HCEC 1CT (cell line): Measurements from ENCODE around the gene ENAH.
"Not testable (repeated sequence)": the region's sequence is repeated elsewhere in the genome, so short reads cannot be mapped to it uniquely, and the experiment has no call there.

Experiments
- DNase-seq: peaks from one replicate; pipeline ENCODE4 v3.0.0-alpha.2; 2017

Gene ENAH

DNA sequence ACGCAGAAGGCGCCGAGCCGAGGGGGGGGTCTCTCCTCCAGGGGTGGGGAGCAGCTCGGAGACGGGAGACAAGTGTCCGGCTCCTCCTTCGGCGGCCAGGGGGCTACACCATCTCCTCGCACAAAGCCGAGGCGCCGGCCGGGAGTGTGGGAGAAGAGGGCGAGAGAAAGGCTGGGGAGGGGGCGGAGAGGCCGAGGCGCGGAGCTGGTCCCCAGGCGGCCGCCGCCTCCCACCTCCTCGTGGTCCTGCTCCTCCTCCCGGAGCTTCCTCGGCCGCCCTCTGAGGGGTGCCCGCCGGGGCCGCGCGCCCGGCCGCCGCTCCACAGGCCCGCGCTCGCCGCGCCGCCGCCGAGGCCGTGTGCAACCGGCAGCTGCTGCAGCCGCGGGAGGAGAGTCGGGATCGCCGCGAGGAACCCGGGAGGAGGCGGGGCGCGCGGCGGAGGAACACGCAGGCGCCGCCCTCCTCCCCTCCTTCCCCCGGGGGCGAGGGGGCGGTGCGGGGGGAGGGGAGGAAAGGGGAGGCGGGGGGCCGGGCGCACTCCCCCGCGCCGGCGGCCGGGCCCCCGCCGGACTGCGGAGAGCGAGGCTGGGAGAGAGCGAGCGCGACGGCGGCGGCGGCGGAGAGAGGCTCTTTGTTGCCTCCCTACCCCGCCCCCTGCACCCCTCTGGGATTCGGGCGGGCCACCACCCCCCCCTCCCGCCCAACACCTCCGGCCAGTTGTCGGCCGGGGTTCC, at the start of gene ENAH:
TSS of gene ENAH (minus strand) at position 395 of the 734 bp plus-strand sequence. CDS start 433 bp downstream, outside the sequence.
- DNase-seq, result peak; percentile 88

DNA sequence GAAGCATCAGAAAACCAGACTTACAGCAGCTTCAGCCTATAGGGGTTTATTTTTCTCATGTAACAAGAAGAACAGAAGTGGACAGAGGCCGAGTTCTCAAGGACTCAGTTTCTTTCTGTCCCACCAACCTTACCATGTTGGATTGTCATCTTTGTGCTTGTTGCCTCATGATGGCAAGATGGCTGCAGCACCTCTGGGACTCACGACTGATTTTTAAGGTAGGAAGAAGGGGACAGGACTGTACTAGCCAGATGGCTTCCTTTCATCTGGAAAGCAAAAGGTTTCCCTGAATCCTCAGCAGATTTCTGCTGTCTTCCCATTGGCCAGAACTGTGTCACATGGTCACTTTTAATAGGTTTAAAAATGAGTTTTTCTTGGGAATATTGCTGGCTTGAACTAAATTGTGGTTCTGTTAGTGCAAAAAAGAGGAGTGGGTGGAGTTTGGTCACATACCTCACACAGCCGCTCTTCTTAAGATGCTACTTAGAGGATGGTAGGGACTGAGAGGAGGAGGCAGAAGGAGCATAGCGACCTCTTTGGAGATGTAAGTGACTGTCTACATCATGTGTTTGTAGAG, 48.1 kb upstream of the ENAH start:
- no peak for DNase-seq

DNA sequence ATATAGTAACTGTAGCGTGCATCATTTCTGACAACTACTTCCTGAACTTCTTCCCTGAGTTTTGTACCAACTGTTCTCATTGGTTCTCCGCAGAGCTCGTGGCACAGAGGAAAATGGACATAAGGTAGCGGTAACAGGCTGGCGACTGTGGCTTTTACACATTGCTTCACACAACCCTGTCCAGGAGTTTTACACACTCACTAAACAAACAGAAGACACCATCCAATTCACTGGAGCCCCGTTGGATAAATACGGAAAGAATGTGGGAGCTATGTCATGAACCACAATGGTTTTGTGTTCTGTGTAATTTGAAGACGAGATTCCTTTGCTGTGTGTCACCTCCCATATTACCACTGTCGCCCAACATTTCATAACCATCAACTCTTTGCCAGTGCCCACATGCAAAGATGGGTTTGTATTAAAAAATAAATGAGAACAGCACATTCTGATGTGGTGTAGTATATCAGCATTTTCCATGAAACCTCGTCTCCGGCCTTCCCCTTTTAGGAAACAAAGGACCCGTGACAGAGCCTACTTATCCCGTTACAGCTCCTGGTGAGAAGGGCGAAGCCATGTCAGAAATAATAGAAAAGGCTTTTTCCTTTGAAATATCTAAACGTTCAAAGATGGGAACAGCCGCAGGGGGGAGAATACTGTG, 47.4 kb upstream of the ENAH start:
- DNase-seq, result peak; percentile 98

DNA sequence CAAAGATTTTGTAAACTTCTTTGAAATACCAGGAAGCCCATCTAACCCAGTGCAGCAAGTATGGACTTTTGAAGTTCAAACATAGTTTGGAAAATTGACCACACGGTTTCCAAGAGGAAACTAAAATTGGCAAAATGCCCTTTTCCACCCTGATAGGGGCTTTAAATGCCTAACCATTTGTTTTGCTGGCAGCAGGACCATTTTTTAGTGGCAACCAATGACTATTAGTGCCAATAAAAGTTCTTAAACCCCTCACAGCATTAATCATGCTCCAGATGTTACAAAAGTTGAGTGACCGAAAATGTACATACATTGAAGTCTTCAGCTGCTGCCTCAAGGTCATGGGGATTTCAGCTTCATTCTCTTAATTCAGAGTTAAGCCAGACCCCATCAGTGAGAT, 46.4 kb upstream of the ENAH start:
- DNase-seq, result no peak

DNA sequence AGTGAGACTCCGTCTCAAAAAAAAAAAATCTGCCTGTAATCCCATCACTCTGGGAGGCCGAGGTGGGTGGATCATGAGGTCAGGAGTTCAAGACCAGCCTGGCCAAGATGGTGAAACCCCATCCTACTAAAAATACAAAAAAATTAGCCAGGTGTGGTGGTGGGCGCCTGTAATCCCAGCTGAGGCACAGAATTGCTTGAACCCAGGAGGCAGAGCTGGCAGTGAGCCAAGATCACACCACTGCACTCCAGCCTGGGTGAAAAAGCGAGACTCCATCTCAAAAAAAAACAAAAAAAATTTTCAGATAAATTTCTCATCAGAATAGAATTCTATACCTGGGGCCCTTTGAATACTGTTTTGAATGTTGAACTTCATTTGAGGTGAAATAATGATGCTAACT, 45.3 kb upstream of the ENAH start:
- not testable (repeated sequence) for DNase-seq

DNA sequence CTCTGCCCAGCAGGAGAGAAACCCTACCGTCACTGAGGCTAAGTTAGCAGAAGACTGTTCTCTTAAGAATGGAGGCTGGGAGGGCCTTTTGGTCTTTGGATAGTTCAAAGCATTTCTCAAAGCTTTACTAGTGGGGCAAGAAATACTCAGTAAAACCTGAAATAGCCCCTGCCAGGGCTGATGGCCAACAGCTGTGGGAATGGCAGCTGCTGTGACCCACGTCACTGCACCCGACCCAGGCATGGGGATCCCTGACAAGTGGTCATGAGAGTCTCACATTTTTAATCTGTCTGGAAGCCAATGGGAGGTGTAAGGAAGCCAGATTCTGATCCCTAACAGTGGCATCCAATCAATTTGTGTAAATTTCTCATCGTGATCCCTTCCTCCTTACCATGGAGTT, 44.5 kb upstream of the ENAH start:
- DNase-seq, result no peak

DNA sequence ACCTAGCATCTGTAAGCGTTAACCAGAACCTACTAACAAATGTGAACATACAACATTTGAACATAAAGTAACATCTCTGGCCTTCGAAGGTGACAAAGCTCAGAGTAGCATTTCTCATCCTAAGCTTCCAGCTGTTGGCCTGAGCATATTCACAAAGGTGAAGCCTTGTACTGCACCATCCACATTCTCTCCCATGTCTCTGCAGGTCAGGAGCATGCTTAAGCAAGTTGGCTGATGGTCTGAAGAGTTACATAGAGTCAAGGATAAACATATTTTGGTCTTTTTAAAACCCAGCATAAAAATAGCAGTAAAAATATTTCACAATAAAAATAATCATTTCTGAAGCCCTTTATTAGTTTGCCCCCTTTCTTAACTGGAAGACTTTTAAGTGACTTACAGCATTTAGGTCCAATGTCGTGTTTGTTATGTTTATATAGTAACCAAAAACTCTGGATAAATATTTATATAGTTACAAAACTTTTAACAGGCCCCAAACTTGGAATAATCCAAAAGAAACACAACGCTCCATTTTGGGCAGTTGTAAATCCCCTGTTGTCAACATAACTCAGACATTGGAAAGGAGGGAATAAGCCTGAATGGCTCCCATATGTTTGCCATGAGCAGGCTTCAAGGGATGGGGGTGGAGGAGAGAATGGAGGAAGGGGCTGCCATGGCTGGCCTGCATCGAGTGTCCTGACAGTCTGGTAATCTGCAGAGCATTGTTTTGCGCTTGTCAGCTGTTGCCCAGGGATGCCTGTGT, 42.8 kb upstream of the ENAH start:
- DNase-seq, result peak; percentile 15

DNA sequence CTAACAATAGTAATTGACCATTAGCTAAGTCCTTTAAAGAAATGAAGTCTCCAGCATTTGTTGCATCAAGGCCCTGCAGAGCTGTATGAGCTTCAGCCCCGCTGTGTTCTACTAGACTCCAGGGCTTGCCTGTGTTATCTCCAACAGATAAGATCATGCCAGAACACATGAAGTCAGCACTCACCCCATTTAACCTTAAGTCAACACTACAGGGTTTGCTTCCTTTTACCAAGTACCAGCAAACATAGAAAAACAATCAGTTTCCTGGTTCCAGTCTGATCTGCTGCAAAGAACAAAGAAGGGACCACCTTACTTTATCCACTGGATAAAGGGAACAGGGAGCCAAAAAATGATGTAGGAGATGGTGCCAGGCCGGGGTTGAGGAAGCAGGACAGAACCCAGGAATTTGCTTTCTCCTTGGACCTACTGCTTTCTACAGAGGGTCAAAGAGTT, 41.3 kb upstream of the ENAH start:
- DNase-seq, result no peak

DNA sequence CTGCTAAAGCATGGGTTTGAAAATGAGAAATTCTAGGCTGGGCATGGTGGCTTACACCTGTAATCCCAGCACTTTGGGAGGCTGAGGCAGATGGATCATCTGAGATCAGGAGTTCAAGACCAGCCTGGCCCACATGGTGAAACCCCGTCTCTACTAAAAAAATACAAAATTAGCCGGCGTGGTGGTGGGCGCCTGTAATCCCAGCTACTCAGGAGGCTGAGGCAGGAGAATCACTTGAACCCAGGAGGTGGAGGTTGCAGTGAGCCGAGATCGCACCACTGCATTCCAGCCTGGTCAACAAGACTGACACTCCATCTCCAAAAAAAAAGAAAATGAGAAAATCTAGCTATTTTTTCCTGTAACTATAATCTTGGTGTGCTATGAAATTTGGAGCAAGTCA, 40.8 kb upstream of the ENAH start:
- not testable (repeated sequence) for DNase-seq

DNA sequence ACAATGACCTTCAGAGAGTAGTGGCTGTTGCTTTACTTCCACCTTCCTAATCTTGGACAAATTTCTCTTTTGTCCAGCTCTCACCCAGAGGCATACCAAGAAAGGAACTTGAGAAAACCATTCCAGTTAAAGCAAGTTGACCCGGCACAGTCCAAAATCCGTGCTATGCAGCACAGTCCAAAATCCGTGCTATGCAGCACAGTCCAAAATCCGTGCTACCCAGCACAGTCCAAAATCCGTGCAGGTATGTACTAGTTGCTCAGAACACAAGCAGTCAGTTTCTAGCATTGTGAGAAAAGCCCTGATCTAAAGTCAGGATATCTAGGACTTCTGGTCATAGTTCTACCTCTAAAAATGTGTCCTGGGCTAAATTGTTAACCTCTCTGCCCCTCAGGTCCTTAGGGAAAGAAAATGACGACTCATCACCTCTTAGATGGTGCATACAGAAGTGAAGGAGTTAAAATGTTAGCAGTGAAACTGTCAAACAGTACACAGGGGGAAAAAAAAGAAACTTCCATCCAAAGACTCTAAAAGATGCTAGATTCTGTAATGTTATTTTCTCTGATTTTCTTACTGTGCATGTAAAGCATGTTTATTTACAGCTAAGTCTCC, 40.3 kb upstream of the ENAH start:
- DNase-seq, result no peak

DNA sequence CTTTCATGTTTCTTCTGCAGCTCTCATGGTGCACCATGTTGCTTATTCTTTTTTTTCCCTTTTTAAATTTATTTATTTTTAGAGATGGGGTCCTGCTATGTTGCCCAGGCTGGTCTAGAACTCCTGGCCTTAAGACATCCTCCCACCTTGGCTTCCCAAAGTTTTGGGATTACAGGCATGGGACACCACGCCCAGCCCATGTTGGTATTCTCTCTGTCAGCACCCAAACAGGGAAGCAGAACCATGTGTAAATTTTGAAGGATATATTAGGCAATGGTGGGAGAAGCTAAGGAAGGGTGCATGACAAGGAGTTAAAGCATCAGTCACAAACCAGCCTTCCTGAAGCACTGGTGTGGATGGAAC, 39.6 kb upstream of the ENAH start:
- DNase-seq, result no peak

DNA sequence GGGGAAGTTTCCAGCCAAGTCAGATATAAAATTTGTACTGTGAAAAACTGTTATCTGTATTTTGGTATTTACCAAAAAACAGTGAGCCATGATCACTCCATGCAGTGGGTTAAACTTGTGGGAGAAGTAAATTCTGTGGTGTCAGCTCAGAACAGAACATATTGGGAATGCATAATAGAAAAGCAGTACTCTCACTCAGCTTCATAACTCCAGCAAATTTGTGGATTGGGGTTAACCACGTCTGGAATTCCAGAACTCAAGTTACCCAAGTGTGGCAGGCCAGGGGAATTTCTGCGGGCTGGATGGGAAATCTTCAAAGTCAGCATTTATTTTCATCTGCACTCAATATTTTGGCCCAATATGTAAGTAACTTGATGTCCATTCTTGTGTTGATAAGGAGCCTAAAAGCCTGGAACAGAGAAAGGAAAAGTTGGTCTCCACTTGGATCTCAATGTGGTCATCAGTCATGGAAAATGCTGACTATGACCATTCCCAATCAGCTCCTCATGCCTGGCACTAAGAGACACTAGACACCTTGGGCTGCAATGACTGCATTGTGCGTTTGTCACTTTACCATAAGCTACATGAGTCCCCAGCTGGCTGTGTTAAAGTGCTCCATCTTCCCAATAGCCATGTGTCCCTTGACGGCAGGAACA, 39.1 kb upstream of the ENAH start:
- DNase-seq, result peak; percentile 24

DNA sequence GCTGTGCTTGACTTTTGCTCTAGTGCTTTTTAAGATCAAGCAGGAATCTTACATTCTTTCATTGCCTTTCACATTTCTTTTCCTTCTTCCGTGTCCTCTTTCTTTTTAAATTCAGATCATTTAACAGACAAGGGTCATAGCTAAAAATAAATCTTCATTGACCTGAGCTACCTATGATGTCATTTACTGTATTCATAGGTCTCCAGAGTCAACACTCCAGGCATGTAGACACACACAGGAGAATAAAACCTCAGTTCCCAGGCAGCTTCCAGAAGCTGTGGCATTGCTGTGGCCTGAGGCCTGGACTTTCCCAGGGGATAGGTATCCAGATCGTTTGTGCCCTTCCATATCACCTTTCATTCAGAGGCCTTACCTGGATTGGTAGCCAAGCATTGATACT, 38.5 kb upstream of the ENAH start:
- no peak for DNase-seq

DNA sequence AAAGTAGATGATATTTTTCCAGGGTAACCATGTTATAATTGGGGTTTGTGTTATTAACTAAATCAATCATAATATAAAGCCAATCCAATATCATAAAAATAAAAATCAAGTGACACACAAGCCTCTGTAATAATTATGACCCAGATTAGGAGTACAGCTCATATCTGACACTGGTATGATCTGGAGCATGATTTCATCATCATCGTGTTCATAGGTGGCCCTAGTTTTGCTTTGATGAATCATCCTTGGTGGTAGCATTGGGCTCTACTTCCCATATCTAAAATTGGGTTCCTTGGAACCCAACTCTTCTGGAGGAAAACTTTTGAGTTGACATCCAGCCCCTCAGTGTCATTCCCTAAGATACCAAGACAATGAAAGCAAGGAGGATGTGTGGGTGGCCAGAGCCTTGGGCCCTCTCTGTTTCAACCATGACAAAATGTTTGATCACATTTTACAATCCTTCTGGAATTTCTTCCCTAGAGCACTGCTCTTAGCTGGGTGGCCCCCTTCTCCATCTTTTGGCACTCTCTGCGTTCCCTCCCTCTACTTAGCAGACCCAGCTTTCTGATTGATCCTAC, 37.0 kb upstream of the ENAH start:
- peak; percentile 59 for DNase-seq

DNA sequence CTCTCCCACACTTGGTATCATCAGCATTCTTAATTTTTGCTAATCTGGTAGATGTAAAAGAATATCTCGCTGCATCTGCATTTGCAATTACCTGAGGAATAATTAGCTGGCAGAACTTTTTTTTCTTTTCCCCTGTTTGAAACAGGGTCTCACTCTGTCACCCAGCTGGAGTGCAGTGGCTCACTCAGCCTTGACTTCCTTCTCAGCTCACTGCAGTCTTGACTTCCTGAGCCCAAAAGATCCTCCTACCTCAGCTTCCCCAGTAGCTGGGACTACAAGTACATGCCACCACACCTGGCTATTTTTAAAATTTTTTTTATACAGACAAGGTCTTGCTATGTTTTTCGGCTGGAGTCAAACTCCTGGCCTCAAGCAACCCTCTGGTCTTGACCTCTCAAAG, 35.4 kb upstream of the ENAH start:
- DNase-seq, result no peak

DNA sequence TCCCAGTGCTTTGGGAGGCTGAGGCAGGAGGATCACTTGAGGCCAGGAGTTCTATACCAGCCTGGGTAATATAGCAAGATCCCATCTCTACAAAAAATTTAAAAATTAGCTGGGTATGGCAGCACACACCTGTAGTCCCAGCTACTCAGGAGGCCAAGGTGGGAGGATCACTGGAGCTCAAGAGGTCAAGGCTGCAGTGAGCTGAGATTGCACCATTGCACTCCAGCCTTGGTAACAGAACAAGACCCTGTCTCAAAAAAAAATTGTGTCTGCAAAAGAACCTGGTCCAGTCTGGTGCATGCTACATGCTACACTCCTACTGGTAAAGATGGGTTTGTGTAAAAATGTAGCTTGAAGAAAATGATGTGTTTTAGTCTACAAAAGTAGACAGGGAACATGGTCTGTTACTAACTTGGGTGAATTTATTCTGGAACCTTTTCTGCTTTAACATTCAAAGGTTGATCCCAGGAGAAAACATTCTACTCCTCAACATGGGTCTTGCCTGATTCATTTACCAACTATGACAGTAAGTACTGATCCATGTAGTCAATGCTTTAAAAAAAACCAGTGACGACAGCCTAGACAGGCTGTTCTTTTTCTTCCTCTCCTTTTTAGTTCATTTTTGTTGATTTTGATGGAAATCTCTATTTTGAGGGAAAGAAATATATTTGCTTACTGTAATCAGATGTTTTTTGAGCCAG, 32.7 kb upstream of the ENAH start:
- no peak for DNase-seq

DNA sequence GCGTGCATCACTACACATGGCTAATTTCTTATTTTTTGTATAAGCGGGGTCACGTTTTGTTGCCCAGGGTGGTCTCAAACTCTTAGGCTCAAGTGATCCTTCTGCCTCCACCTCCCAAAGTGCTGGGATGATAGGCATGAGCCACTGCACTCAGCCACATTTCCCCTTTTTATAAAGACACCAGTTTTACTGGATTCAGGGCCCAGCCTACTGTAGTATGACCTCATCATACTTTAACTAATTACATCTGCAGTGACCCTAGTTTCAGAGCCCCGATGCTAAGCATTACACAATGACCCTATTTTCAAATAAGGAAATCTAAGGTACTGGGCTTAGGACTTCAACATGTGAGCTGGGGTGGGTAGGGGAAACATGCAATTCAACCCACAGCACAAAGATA, 31.8 kb upstream of the ENAH start:
- DNase-seq, result no peak

DNA sequence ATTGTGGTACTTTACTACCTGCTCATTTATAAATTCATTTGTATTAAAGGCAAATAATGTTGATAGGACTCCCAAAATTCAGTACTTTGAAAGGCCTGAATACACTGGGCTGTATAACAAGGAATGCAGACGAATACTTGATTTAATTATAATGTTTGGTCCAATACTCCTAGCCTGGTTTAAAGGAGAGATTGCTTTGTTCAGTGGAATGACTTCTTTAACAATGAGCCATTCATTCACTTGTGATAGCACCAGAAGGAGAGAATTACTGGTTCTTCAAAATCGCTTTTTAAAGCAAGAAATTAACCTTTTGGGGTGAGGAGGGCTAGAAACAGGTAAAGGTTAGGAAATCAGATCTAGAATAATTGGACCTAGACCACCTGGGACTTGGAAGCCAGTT, 28.3 kb upstream of the ENAH start:
- DNase-seq, result no peak

DNA sequence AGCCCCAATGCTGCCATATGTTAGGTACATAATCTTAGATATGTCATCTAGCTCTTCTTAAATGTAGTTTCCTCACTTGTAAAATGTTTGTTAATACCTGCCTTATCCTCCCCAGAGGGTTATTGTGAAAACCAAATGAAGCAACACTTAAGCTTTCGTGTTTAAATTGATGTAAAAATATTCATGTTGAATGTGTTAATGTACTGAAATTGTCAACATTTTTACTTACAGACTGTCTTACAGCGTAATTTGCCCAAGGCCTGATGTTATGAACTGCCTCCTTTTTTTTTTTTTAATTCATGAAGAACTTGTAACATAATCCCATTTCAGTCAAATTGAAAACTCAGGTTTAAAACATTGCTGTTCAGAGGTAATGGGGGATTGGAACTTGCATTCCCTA, 25.6 kb upstream of the ENAH start:
- no peak for DNase-seq

DNA sequence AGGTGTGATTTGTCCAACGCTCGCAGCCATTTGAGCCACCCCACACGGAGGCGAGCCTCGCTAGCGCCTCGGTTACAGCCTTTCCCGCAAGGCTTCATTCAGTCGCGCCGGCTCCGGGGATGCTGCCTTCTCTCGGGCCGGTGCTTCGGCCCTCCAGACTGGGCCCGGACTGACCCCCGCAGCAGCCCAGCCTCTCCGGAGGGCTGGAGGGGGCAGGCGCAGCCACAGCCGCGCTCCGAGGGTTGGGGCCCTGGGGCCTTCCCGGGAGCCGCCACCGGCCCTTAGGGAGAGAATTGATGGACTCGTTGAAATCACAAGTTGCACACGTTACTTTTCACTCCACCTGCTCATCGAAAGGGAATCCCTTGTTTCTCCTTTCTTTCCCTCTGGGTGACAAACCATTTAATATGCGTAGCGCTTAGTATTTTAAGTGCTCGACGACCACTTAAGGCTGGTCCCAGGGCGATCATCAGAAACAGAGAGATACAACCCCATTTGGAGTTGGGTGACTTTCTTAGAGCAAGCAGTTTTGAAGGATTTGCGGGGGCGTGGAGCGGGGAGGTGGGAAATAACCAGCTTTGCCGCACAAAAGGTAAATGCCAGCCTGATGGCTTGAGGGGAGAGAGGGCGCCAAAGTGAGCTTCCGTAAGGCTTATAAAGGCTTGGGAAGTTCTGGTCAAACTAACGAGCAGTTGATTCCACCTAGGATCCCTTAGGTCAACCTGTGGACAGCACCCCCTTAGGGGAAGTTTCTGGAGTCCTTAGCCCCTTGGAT, 24.6 kb upstream of the ENAH start:
- DNase-seq, result no peak

DNA sequence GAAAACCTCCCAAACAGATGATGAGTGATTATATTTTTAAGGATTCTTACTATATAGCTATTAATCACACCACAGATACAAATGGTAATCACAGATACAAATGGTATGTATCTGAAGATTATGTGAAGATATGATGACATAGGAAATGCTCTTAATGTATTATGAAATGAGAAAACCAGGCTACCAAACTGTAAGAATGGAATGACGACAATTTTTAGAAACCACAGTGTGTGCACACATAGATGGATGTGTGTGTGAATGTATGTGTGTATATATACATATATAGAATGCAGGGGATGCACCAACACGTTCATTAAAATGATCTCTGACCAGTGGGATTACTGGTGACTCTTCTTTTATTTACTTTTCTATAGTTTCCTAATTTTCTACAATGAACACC, 21.5 kb upstream of the ENAH start:
- DNase-seq, result no peak
